Measurements from ENCODE around the gene MAGI1. TPM values are rescaled to one million over a fixed set of nuclear protein-coding genes. Genes with fewer than 3 reads are reported as not detected.

Gene MAGI1
- total RNA-seq, 1 donor, result 0.27 TPM

DNA sequence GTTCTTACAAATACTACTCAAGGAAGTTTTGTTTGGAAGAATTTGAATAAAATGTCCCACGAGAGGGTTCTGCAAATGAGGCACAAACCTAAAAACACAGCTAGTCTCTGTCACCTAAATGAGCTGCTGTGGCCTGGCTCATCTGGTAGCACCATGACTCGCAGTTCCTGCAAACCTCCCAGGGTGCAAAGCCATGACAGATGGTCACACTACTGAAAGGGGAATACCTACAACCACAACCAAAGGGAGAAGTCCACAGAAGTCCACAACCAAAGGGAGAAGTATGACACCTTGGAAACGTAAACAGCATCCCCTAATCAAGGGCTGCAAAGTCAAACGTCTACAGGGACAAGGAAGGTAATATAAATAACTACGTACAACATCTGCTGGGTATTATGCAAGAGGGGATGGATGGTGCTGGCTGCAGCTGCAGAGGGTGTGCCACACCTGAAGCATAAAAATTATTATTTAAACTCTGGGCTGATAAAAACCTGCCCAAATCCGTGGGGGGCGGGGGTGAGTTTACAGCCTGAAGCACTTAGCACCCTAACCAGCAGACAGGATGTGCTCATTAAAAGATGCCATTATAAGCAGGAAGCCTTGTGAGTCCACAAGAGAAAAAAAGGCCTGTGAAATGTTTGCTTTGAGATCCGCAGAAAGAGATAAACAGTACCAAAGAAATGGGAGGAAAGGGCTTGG lies 184.0 kb downstream of the MAGI1 start:
- no peak for DNase-seq (ENCODE audit: low read depth in 2 of 3, low spot score in 2 of 3)

- no peak for DNase-seq (ENCODE audit: low read depth in 2 of 3, low spot score in 2 of 3)
Measured at GRCh38 chr3:65851827-65852226, 186.9 kb downstream of the MAGI1 start.

DNA sequence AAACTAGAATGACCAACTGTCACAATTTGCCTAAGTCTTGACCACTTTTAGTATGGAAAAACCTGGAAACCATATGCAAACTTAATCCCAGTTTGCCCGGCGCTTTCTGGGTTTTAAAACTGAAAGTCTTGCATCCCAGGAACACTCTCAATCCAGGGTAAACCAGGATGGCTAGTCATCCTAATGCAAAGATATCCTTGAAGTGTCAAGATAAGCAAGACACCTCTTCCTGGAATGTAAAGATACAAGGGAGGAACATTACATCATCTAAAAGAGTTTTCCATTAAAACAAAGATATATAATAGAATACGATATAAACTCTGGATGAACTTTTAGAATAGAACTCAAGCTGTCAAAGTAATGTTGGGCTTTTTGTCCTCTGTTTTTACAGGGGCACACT lies 188.5 kb downstream of the MAGI1 start:
- no peak for DNase-seq (ENCODE audit: low read depth in 2 of 3, low spot score in 2 of 3)

GRCh38 chr3:65848024-65848423 lies 190.7 kb downstream of the MAGI1 start:
- no peak for DNase-seq (ENCODE audit: low read depth in 2 of 3, low spot score in 2 of 3)

GRCh38 chr3:65846936-65847335 lies 191.8 kb downstream of the MAGI1 start:
- DNase-seq (ENCODE audit: low read depth in 2 of 3, low spot score in 2 of 3), result no peak

- no peak for DNase-seq (ENCODE audit: low read depth in 2 of 3, low spot score in 2 of 3)
Measured at GRCh38 chr3:65844370-65844769, 194.3 kb downstream of the MAGI1 start.

DNA sequence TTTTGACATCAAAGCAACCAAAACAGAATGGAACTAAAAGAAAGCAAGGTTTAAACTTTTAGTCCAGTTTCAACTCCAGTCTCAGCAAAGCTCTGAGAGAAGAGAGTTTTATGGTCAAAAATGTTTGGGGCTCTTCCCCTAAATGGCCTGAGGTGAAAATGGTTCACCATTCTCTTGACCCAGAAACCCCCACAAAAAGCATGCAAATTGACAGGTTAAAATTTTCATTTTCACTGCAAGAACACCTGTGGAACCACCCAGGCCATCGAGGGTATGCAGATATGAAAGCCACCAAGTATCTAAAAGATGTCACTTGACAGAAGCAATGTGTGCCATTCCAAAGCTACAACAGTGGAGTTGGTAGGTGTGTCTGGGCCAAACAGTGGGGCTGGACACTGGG lies 195.0 kb downstream of the MAGI1 start:
- no peak for DNase-seq (ENCODE audit: low read depth in 2 of 3, low spot score in 2 of 3)

- DNase-seq (ENCODE audit: low read depth in 2 of 3, low spot score in 2 of 3), result no peak
Measured at GRCh38 chr3:65837604-65838003, 201.1 kb downstream of the MAGI1 start.

- no peak for DNase-seq (ENCODE audit: low read depth in 2 of 3, low spot score in 2 of 3)
Measured at GRCh38 chr3:65836047-65836446, 202.7 kb downstream of the MAGI1 start.

DNA sequence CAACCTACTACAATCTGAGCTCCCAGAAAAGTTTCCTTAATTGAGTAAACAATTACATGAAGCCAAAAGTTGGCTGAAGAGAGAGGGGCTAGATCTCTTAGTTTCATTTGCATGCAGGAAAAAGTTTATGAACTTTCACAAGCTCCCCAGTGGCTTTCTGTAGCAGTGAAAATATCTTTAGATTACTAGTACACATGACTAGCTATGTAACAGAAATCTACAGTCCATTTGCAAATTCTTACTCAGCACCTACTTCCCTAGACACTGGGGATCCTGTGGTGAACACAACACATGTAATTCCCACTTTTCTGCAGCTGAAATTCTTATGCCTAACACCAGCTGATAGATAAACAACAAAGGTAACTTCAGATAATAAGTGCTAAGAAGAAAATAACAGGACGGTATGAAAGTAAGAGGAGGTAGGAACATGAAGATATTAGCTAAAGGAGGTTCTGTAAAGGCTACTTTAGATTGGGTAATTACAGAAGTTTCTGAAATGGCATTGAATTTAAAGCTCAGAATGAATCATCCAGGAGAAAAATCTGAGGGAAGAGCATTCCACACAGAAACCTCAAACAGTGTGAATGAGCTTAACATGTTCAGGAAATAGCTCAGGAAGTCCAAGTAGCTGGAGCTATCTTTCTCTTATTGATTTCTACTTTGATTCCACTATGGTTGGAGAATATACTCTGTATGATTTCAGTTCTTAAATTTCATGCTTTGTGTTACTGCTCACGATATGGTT lies 204.8 kb downstream of the MAGI1 start:
- DNase-seq (ENCODE audit: low read depth in 2 of 3, low spot score in 2 of 3), result no peak

DNA sequence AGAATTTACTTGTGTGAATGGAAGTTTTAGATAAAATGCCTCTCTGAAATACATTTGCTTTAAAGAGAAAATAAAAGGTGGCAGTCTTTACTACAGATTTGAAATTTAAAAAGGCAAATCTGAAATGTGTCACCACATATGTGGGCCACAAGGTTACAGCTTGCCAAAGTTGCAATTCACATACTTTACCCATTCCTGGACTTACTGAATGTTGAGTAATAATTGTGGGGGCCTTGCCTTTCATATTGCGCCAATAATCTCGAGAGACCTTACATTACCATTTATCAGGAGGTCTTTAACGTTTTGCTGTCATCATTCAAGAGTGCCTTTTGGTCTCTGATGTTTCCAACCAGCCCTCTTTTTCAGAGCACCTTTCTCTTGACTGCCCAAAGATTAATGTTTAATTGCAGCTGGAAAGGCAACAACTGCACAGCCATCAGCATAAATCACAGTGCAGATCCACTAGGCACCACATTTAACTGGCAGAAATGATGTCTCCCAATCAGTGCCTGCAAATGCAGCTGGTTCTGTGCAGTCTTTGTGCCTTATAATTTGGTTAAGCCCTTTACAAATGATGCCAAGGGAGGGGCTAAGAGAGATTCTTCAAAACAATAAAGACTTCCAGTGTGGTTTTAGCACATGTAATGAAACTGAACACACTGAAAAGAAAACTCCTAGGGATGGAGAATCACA lies 206.8 kb downstream of the MAGI1 start:
- DNase-seq (ENCODE audit: low read depth in 2 of 3, low spot score in 2 of 3), result no peak

- DNase-seq (ENCODE audit: low read depth in 2 of 3, low spot score in 2 of 3), result no peak
Measured at GRCh38 chr3:65830948-65831732, 207.6 kb downstream of the MAGI1 start.

DNA sequence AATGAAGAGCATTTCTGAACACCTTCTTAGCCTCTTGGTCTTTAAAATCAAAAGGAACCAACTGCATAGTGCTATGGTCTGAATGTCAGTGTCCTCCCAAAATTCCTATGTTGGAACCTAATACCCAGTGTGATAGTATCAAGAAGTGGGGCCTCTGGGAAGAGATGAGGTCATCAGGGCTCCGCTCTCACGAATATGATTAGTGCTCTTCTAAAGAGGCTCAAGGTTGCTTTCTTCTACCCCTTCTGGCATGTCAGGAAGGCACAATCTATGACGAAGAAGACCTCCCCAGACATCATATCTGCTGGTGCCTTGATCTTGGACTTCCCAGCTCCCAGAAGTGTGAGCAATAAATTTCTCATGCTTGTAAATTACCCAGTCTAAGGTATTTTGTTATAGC lies 209.5 kb downstream of the MAGI1 start:
- DNase-seq (ENCODE audit: low read depth in 2 of 3, low spot score in 2 of 3), result no peak

GRCh38 chr3:65828706-65829105 lies 210.0 kb downstream of the MAGI1 start:
- DNase-seq (ENCODE audit: low read depth in 2 of 3, low spot score in 2 of 3), result no peak

- DNase-seq (ENCODE audit: low read depth in 2 of 3, low spot score in 2 of 3), result no peak
Measured at GRCh38 chr3:65827076-65827475, 211.6 kb downstream of the MAGI1 start.

DNA sequence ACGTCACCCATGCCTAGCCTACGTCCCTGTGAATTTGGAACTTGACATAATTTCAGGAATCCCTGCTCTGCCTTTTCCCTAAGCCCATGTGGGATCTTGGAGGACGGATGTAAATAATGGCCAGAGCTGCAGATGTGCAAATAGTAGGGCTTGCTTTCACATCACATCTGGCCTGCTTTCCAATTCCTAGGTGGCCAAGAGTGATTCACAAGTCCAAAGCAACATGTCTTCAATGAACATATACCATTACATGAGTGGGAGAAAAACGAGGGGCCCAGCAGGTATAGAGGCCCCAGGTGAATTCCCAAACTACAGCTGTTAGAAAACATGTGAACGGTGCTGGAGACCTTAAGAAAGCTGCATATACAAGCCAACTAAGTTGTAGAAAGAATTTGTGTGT lies 214.6 kb downstream of the MAGI1 start:
- no peak for DNase-seq (ENCODE audit: low read depth in 2 of 3, low spot score in 2 of 3)

DNA sequence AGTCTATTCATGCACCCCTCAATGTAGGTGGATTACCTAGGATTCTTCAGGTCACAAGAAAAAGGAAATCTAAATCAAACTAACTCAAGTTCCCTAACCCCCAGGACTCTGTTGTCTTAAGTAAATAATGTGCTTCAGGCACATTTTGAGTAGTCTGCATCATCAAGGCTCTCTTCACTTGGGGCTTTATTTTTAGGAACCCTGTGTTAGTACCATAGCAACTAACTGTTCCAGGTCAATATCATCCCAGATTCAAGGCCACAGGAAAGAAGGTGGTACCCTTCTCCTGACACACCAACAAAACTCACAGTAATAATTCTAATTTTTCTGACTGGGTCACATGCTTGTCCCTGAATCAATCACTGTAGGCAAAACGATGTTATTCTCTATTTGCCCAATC lies 218.1 kb downstream of the MAGI1 start:
- no peak for DNase-seq (ENCODE audit: low read depth in 2 of 3, low spot score in 2 of 3)

GRCh38 chr3:65819896-65820295 lies 218.8 kb downstream of the MAGI1 start:
- no peak for DNase-seq (ENCODE audit: low read depth in 2 of 3, low spot score in 2 of 3)

GRCh38 chr3:65817553-65818126 lies 221.1 kb downstream of the MAGI1 start:
- no peak for DNase-seq (ENCODE audit: low read depth in 2 of 3, low spot score in 2 of 3)

- no peak for DNase-seq (ENCODE audit: low read depth in 2 of 3, low spot score in 2 of 3)
Measured at GRCh38 chr3:65816208-65816607, 222.5 kb downstream of the MAGI1 start.

Measured in hematopoietic multipotent progenitor cell (in vitro differentiated cells).